NCI-H1092 (cell line): Measurements from ENCODE around the gene MUC4.
"Not testable (repeated sequence)": the region's sequence is repeated elsewhere in the genome, so short reads cannot be mapped to it uniquely, and the experiment has no call there.

Experiments
- DNase-seq: peaks from one replicate; lab custom pipeline; 2025; lab: John Stamatoyannopoulos, UW

MUC4 gene

GRCh38 chr3:195810455-195810845 is 1.3 kb downstream of the MUC4 start:
- DNase-seq = no peak

- DNase-seq = no peak
Observed at GRCh38 chr3:195809796-195810454, 1.8 kb downstream of the MUC4 start.

GRCh38 chr3:195809291-195809785 is 2.4 kb downstream of the MUC4 start:
- DNase-seq = no peak

- DNase-seq = no peak
Observed at GRCh38 chr3:195808741-195809290, 2.9 kb downstream of the MUC4 start.

GRCh38 chr3:195807681-195808121 is 4.0 kb downstream of the MUC4 start:
- DNase-seq = no peak

- DNase-seq = no peak
Observed at GRCh38 chr3:195806916-195807231, 4.9 kb downstream of the MUC4 start.

- DNase-seq = no peak
Observed at GRCh38 chr3:195806211-195806915, 5.4 kb downstream of the MUC4 start.

GRCh38 chr3:195805588-195805987 is 6.1 kb downstream of the MUC4 start:
- not testable (repeated sequence) for DNase-seq

- no peak for DNase-seq
Observed at GRCh38 chr3:195805181-195805580, 6.5 kb downstream of the MUC4 start.

GRCh38 chr3:195803289-195803908 is 8.3 kb downstream of the MUC4 start:
- no peak for DNase-seq

GRCh38 chr3:195802795-195803194 is 8.9 kb downstream of the MUC4 start:
- DNase-seq = no peak

- no peak for DNase-seq
Observed at GRCh38 chr3:195802261-195802701, 9.4 kb downstream of the MUC4 start.

- no peak for DNase-seq
Observed at GRCh38 chr3:195801251-195802183, 10.2 kb downstream of the MUC4 start.

GRCh38 chr3:195800240-195800639 is 11.5 kb downstream of the MUC4 start:
- DNase-seq = no peak

GRCh38 chr3:195796795-195797194 is 14.9 kb downstream of the MUC4 start:
- no peak for DNase-seq

GRCh38 chr3:195794708-195795107 is 17.0 kb downstream of the MUC4 start:
- DNase-seq = no peak

- not testable (repeated sequence) for DNase-seq
Observed at GRCh38 chr3:195792621-195793020, 19.1 kb downstream of the MUC4 start.

GRCh38 chr3:195790901-195791300 is 20.8 kb downstream of the MUC4 start:
- DNase-seq = no peak

GRCh38 chr3:195788711-195789581 is 22.8 kb downstream of the MUC4 start:
- DNase-seq = no peak

GRCh38 chr3:195785781-195786405 is 25.8 kb downstream of the MUC4 start:
- not testable (repeated sequence) for DNase-seq
